ENCODE results near the gene NUAK2.

DNA sequence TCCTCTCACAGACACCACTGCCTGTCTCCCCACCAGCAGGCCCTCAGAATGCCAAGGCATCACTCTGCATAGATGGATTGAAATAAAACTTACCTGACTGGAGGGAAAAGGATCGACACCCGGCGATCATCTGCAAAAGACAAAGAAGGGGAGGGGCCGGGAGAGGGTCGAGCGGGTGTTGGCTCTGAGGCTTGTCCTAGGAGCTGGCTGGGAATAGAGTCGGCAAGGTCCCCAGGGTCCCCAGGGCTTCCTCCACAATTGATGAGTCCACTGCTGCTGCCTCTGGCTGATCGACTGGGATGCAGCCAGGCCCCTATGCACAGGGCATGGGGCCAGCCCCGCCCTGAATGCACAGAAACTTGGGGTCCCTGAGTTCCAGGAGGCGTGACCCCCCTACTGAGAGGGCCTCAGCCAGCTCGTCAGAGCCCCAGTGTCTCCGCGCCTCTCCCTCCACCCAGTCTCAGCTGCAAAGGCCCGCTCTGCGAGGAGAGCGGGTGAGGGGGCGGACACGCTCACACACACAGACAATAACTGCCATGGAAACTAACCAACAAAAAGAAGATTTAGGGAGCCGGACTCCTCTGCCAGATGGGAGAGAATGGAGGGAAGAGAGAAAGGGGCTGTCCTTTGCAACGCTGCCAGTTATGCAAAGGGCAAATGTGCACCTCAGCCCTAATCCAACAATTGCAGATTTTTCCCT is 35.0 kb upstream of the NUAK2 start, which contains the start of gene KLHDC8A:
- TF ChIP-seq, protein P1, sequence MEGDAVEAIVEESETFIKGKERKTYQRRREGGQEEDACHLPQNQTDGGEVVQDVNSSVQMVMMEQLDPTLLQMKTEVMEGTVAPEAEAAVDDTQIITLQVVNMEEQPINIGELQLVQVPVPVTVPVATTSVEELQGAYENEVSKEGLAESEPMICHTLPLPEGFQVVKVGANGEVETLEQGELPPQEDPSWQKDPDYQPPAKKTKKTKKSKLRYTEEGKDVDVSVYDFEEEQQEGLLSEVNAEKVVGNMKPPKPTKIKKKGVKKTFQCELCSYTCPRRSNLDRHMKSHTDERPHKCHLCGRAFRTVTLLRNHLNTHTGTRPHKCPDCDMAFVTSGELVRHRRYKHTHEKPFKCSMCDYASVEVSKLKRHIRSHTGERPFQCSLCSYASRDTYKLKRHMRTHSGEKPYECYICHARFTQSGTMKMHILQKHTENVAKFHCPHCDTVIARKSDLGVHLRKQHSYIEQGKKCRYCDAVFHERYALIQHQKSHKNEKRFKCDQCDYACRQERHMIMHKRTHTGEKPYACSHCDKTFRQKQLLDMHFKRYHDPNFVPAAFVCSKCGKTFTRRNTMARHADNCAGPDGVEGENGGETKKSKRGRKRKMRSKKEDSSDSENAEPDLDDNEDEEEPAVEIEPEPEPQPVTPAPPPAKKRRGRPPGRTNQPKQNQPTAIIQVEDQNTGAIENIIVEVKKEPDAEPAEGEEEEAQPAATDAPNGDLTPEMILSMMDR (IDR thresholded peaks at IDR 0.05): no peak
- TF ChIP-seq POLR2A (IDR thresholded peaks at IDR 0.05): no peak
